Activated CD8-positive, alpha-beta memory T cell treated with anti-CD3 and anti-CD28 coated beads for 24 hours (primary cell): ENCODE measurements around the gene WWOX.

ENCODE experiments used
- DNase-seq: peaks from one replicate; pipeline ENCODE4 v3.0.0-alpha.2; 2020

Gene WWOX

DNA sequence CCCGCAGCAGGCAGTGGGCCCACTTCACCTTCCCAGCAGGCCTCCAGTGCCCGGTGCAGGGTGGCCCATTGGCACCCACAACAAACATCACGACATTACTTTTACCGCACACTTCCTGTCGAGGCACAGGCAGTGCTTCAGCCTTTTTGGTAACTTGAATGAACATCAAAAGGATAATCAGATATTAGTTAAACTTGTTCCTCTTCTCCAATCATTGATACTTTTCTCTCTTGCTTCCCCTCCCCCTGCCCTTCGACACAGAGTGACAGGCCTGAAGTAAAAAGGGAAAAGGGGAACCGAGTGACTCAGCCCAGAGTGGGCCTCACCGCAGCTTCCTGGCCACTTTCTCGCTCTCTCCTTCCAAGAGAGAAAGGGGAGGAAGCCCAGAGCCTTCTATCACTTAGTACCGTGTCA is 994.1 kb downstream of the WWOX start:
- DNase-seq: peak; percentile 68

- DNase-seq: no peak
Observed at GRCh38 chr16:79096246-79096645, 996.8 kb downstream of the WWOX start.

DNA sequence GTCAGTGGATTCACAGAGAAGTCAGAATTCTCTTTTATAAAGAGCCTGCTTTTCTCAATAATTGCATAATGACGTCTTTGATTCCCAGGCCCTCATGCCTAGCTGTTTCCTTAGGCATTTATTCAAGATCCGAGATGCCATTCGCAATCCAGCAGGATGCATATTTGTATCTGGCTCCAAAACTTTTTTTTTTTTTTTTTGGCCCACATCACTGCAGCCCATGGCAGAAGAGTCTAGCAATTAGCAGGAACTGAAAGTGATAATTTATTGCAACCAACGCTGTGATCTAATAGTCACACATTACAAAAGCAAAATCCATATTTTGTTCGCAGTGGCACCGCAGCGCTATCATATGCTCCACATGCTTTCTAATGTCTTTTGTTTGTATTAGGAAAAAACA is 997.7 kb downstream of the WWOX start:
- no peak for DNase-seq

DNA sequence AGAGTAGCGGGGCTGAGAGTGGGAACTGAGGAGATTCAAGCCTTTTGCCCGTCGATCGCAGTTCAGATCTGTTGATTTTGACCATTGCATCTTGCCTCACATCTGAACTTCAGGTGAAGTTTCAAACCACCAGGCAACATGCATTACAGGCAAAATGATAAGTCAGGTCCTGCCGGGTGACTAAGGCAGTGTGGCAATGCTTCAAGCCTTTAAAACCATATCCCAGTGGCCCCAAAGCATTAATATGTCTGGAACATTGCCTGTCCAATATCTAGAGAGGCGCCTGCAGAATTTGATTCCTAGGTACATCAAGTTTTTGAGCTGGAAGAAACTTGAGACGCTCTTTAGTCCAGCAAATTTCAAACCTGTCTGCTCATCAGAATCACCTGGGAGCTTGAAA is 998.3 kb downstream of the WWOX start:
- DNase-seq: no peak

- no peak for DNase-seq
Observed at GRCh38 chr16:79098907-79099306, 999.5 kb downstream of the WWOX start.

DNA sequence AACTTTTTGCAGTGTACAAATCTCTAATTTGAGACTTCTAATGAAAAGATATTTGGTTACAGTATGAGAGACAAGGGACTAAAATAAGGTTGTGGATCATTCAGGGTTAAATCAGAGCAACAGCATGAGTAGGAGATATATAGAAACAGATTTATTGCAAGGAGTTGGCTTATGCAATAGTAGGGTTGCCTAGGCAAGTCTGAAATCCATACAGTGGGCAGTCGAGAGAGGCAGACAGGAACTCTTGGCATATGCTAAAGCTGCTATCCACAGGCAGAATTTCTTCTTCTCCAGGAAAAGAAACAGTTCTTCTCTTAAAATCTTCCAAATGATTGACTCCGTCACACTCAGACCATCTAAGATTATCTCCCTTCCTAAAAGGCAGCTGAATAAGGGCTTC is 1000.3 kb downstream of the WWOX start:
- DNase-seq: no peak

DNA sequence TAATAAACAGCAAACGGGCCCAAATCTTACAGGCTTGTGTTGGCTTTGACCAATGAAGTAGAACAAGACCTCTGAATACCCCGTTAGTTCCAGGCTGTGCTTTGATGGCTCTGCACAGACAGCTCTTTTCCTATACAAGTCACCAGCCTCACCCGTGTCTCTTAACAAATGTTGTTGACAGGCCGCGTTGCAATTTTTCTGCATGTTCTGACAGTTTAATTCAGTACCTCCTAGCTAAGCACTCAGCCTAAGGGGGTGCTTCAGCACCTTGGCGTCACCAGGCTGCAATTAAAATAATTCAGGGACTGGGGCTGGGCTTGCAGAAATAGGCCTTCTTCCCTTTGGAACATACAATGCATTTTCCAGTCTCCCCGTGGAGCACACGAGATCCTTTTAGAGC is 1001.0 kb downstream of the WWOX start:
- DNase-seq: no peak

GRCh38 chr16:79101491-79101890 is 1002.0 kb downstream of the WWOX start:
- DNase-seq: no peak

GRCh38 chr16:79104567-79104966 is 1005.1 kb downstream of the WWOX start:
- no peak for DNase-seq

DNA sequence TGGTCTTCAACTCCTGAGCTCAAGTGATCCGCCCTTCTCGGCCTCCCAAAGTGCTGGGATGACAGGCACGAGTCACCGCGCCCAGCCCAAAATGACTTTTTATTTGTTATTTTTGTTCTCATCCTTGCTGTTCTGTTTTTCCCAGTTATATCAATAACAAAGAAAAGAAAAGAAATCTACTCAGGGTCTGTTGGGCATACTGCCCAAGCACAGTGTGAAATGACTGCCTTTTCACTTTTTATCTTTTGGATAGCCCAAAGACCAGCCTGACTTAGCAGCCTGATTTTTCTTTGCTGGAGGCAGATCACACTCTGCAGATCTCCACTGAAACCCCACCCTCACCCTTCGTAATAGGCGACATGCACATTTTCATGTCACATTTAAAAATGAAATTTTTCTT is 1007.8 kb downstream of the WWOX start:
- no peak for DNase-seq

GRCh38 chr16:79109771-79110170 is 1010.3 kb downstream of the WWOX start:
- no peak for DNase-seq

DNA sequence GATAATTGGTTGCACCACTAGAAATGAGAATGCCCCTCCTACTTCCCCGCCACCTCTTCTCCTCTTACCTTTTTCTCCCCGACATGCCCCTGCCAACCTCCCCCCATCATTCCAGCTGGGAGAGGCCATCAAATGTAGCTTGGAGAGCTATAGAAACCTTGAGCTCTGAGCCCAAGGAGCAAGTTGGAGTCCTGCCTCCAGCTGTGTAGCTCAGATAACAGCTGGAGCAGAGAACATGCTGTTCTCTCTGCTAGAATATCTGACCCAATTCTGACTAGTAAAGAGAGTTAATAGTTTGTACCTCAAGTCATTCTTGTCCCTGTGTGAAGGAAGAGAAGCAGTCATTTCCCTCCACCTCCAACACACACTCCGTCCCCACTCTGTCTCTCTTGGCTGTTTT is 1010.8 kb downstream of the WWOX start:
- no peak for DNase-seq

DNA sequence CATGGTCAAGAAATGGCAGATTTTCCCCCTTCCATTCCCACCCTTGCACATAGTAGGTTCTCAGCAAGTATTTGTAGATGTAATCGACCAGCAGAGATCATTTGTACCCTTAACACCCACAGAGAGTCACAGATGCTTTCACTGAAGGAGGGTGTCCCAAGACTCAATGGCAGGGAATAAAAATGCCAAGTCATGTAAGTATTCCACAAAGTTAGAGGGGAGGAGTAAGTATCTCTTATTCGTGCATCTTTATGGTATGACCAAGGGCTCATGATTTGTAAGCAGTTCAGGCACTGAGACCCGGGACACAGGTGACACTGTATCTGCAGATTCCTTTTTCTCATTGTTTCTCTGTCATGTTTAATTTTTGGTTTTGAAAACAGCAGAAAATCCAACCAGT is 1011.5 kb downstream of the WWOX start:
- no peak for DNase-seq

GRCh38 chr16:79112462-79112861 is 1013.0 kb downstream of the WWOX start:
- DNase-seq: no peak

DNA sequence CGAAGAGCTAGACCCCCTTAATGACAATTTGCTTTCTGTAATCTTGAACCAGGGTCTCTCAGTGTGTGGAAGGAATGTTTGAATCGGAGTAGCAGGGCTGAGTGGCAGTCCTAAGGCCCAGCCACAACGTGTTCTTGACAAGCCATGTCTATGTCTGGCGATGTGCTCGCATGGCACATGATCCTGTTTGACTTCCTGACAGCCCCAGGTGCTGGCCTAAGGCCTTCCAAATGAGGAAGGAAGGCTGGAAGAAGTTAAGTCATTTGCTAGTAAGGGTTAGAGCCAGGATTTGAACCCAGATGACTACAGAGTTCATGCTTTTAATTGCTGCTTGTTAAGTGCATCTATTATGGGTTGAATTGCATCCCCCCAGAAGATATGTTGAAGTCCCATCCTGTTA is 1014.4 kb downstream of the WWOX start:
- no peak for DNase-seq

- no peak for DNase-seq
Observed at GRCh38 chr16:79114759-79115158, 1015.3 kb downstream of the WWOX start.

DNA sequence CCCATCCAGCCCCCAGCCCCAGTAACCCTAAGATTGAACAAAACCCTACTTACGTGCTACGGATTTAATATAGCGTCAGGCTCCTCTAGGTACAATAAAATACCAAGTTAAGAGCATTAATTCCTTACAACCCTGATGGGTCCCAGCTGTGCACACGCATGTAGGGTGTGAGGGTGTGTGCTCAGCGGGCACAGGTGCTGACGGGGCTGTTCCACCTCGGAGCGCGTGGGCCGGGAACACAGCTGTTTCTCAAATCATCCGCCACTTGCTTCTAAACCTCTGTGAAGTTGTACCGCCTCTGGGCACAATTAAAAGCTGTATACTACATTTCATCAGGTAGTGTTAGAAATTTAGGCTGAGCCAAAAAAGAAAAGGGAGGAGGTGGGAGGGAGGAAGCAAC is 1022.5 kb downstream of the WWOX start:
- DNase-seq: no peak

- no peak for DNase-seq
Observed at GRCh38 chr16:79122343-79122742, 1022.9 kb downstream of the WWOX start.

- no peak for DNase-seq
Observed at GRCh38 chr16:79124016-79124756, 1024.7 kb downstream of the WWOX start.

DNA sequence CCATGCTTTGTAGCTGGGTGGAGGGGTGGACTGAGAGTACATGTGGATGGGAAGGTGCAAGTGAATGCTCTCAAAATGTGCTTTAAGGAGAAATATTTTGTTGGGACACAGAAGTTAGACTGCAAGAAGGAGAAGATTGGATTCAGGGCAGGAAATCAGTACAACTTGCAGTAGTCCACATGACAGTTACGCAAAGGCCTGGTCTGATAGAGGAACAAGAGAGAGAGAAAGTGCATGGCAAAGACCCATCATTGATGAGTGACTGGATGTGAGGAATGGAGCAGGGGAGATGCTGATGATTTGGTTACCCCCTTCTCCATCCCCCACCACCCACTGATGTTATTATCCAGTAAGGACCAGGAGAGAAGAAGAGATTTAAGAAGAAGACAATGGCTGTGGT is 1028.3 kb downstream of the WWOX start:
- no peak for DNase-seq

DNA sequence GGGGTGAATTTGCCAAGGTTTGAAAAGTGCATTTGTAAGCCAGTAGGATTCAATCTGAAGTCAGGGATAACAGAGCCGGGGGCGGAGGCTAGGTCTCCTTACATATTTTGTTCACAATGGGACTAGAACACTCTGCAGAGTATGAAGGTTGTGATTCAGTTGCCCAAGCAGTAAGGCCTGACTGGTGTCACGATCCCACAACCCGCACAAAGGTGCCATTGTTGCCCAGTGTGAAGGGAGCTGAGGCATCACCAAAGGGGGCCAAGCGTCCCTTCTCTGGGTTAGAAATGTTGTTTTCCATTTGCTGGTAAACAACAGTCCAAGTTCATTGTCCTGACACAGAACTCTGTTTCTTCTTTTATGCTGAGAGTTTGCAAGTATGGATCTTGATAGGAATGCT is 1029.3 kb downstream of the WWOX start:
- no peak for DNase-seq

- DNase-seq: no peak
Observed at GRCh38 chr16:79130616-79131015, 1031.2 kb downstream of the WWOX start.

- DNase-seq: no peak
Observed at GRCh38 chr16:79131321-79132075, 1032.0 kb downstream of the WWOX start.

DNA sequence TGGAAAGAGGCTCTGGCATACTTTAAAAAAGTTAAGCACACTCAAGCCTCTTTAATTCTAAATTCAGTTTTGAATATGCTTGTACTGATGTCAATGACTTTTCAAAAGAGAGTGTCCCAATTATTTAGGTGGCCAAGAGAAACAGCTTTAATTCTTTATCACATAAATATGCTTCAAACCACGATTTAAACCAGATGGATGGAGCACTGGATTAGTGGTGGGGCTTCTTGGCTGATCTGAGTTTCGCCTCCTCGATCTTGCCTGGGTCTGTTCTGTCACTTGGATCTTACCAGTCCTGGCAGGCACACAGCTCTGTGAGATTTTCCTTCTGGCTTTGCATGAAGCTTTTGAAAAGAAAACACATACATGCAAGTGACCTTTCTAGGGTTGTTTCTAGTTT is 1033.2 kb downstream of the WWOX start:
- DNase-seq: no peak

DNA sequence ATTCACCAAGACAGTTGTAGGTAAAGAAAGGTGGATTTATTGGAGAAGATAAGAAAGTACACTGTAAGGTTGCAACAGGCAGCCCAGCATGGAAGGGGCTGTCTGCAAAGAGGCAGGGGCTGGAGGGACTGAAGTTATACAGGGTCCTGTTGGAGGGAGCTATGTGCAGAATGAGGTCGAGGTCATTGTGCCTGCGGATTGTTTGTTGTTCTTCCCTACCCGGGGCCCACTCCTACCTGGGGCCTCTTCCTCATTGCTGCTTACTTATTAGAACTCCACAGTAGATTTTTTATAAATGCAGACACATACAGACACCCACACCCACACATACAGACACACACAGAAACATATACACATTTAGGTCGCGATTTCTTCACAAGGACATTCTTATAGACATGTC is 1034.8 kb downstream of the WWOX start:
- peak; percentile 38 for DNase-seq
